Loucy (cell line): ENCODE results near the gene NAALADL2.

Source experiments
- H2AFZ ChIP-seq: fragments of 200-600 bp; sonication (generic); 2 replicates; pipeline ENCODE4 v1.6.0; 2016; ENCODE audit warnings: antibody characterized with exemption, mild to moderate bottlenecking, low read length, moderate library complexity
- H3F3A ChIP-seq: fragments of 200-600 bp; 2 replicates; pipeline ENCODE4 v1.6.0; 2016; ENCODE audit warnings: antibody characterized with exemption, low read depth, mild to moderate bottlenecking
- H3K27me3 ChIP-seq: fragments of 200-600 bp; sonication (generic); 2 replicates; pipeline ENCODE4 v1.6.1; 2014; ENCODE audit warnings: low read length, mild to moderate bottlenecking; ENCODE audit not compliant: insufficient read depth, poor library complexity, severe bottlenecking
- H3K36me3 ChIP-seq: fragments of 200-600 bp; sonication (generic); 2 replicates; pipeline ENCODE4 v1.6.1; 2016; ENCODE audit warnings: low read length; ENCODE audit not compliant: insufficient read depth
- H3K4me1 ChIP-seq: fragments of 200-600 bp; sonication (generic); 2 replicates; pipeline ENCODE4 v1.5.1; 2014; ENCODE audit warnings: low read length, mild to moderate bottlenecking; ENCODE audit not compliant: insufficient read depth, poor library complexity, severe bottlenecking
- H3K4me2 ChIP-seq: fragments of 200-600 bp; sonication (generic); 2 replicates; pipeline ENCODE4 v1.6.0; 2014; ENCODE audit warnings: antibody characterized with exemption, low read length, low read depth, mild to moderate bottlenecking; ENCODE audit not compliant: poor library complexity, severe bottlenecking
- H3K4me3 ChIP-seq: fragments of 200-600 bp; sonication (generic); 2 replicates; pipeline ENCODE4 v1.5.1; 2014; ENCODE audit warnings: low read length, mild to moderate bottlenecking, mixed read lengths; ENCODE audit not compliant: poor library complexity, severe bottlenecking
- H3K79me2 ChIP-seq: fragments of 200-600 bp; sonication (generic); 2 replicates; pipeline ENCODE4 v1.6.1; 2014; ENCODE audit warnings: low read length; ENCODE audit not compliant: insufficient read depth
- H3K9ac ChIP-seq: fragments of 200-600 bp; sonication (generic); 2 replicates; pipeline ENCODE4 v1.6.0; 2014; ENCODE audit warnings: mild to moderate bottlenecking, low read depth, low read length, moderate library complexity; ENCODE audit not compliant: poor library complexity, severe bottlenecking
- H3K9me2 ChIP-seq: fragments of 200-600 bp; sonication (generic); replicated peaks from 2 replicates; pipeline ENCODE4 v1.6.1; 2016; ENCODE audit warnings: low read depth, low read length, mixed read lengths
- H3K9me3 ChIP-seq: fragments of 200-600 bp; sonication (generic); 2 replicates; pipeline ENCODE4 v1.6.1; 2014; ENCODE audit warnings: mild to moderate bottlenecking, antibody characterized with exemption, low read length, low read depth; ENCODE audit not compliant: insufficient read depth
- H4K20me1 ChIP-seq: fragments of 200-600 bp; sonication (generic); 2 replicates; pipeline ENCODE4 v1.6.0; 2014; ENCODE audit warnings: antibody characterized with exemption, low read length, mild to moderate bottlenecking; ENCODE audit not compliant: insufficient read depth, poor library complexity, severe bottlenecking
- CTCF ChIP-seq: fragments of 200-600 bp; sonication (generic); conservative IDR thresholded peaks from 2 replicates; pipeline ENCODE4 v1.5.1; 2014; ENCODE audit warnings: mild to moderate bottlenecking, antibody characterized with exemption, low read length
- EZH2phosphoT487 ChIP-seq: fragments of 200-600 bp; IDR thresholded peaks from 2 replicates; pipeline ENCODE4 v1.6.1; 2018; ENCODE audit warnings: antibody characterized with exemption, mild to moderate bottlenecking, moderate library complexity, borderline replicate concordance

The NAALADL2 gene

GRCh38 chr3:175153595-175153994 is 294.5 kb downstream of the NAALADL2 start:
- Histone ChIP-seq H3K27me3 (no peaks in the 10 kb centered on the region), H3K4me3 (no peak overlapping the region), H3K9me2 (no peaks in the 10 kb centered on the region), H4K20me1 (no peaks in the 10 kb centered on the region), H3K36me3 (no peaks in the 10 kb centered on the region), H3K9me3 (no peaks in the 10 kb centered on the region), H2AFZ (no peak overlapping the region), H3K79me2 (no peaks in the 10 kb centered on the region), H3K4me1 (no peaks in the 10 kb centered on the region), H3F3A (no peaks in the 10 kb centered on the region), H3K9ac (no peak overlapping the region), H3K4me2 (no peak overlapping the region)
- TF ChIP-seq EZH2phosphoT487 (no peak), CTCF (no peak)

GRCh38 chr3:175155172-175155571 is 296.0 kb downstream of the NAALADL2 start:
- Histone ChIP-seq H3K4me3 (no peak overlapping the region), H4K20me1 (no peaks in the 10 kb centered on the region), H3K9me2 (no peaks in the 10 kb centered on the region), H2AFZ (no peak overlapping the region), H3K27me3 (no peaks in the 10 kb centered on the region), H3K79me2 (no peaks in the 10 kb centered on the region), H3K9ac (no peak overlapping the region), H3K9me3 (no peaks in the 10 kb centered on the region), H3K4me2 (no peak overlapping the region), H3F3A (no peaks in the 10 kb centered on the region), H3K4me1 (no peaks in the 10 kb centered on the region), H3K36me3 (no peaks in the 10 kb centered on the region)
- TF ChIP-seq CTCF (no peak), EZH2phosphoT487 (no peak)

GRCh38 chr3:175159202-175159601 is 300.1 kb downstream of the NAALADL2 start:
- Histone ChIP-seq H3K4me1 (no peaks in the 10 kb centered on the region), H4K20me1 (no peaks in the 10 kb centered on the region), H3K9ac (no peak overlapping the region), H3K9me3 (no peaks in the 10 kb centered on the region), H3K36me3 (no peaks in the 10 kb centered on the region), H3F3A (no peaks in the 10 kb centered on the region), H3K4me3 (no peak overlapping the region), H3K27me3 (no peaks in the 10 kb centered on the region), H3K9me2 (no peaks in the 10 kb centered on the region), H3K4me2 (no peak overlapping the region), H3K79me2 (no peaks in the 10 kb centered on the region), H2AFZ (no peak overlapping the region)
- no peak for TF ChIP-seq EZH2phosphoT487
- no peak for TF ChIP-seq CTCF
